MM.1S (cell line): ENCODE data around the gene CKLF.

Source experiments
- DNase-seq: peaks from one replicate; pipeline ENCODE4 v3.0.0-alpha.2; 2015
- H2AFZ ChIP-seq: fragments of 300-600 bp; sonication (generic); 2 replicates; pipeline ENCODE4 v1.6.0; 2016; ENCODE audit warnings: antibody characterized with exemption, low read length
- H3F3A ChIP-seq: fragments of 300-600 bp; sonication (generic); 2 replicates; pipeline ENCODE4 v1.6.1; 2016; ENCODE audit warnings: mild to moderate bottlenecking, antibody characterized with exemption, low read length, moderate library complexity, mixed read lengths; ENCODE audit not compliant: insufficient read depth
- H3K27ac ChIP-seq: fragments of 300-600 bp; sonication (generic); 2 replicates; pipeline ENCODE4 v1.5.1; 2016; ENCODE audit warnings: mild to moderate bottlenecking, low read length
- H3K27me3 ChIP-seq: fragments of 300-600 bp; sonication (generic); replicated peaks from 2 replicates; pipeline ENCODE4 v1.6.0; 2016; ENCODE audit warnings: low read length; ENCODE audit not compliant: insufficient read depth
- H3K36me3 ChIP-seq: fragments of 300-600 bp; sonication (generic); replicated peaks from 2 replicates; pipeline ENCODE4 v1.6.1; 2016; ENCODE audit warnings: mild to moderate bottlenecking, low read length, mixed read lengths; ENCODE audit not compliant: insufficient read depth
- H3K4me1 ChIP-seq: fragments of 300-600 bp; sonication (generic); 2 replicates; pipeline ENCODE4 v1.6.1; 2016; ENCODE audit warnings: low read length, mixed read lengths
- H3K4me2 ChIP-seq: fragments of 300-600 bp; sonication (generic); 2 replicates; pipeline ENCODE4 v1.6.0; 2016; ENCODE audit warnings: low read depth, low read length
- H3K4me3 ChIP-seq: fragments of 300-600 bp; sonication (generic); 2 replicates; pipeline ENCODE4 v1.5.1; 2016; ENCODE audit warnings: low read length, mixed read lengths
- H3K79me2 ChIP-seq: fragments of 300-600 bp; sonication (generic); 2 replicates; pipeline ENCODE4 v1.6.1; 2016; ENCODE audit warnings: mixed run types, low read length, mixed read lengths
- H3K9ac ChIP-seq: fragments of 300-600 bp; sonication (generic); 2 replicates; pipeline ENCODE4 v1.6.1; 2016; ENCODE audit warnings: low read length, mixed read lengths
- H3K9me2 ChIP-seq: fragments of 300-600 bp; sonication (generic); replicated peaks from 2 replicates; pipeline ENCODE4 v1.6.1; 2016; ENCODE audit warnings: mild to moderate bottlenecking, low read length, mixed read lengths; ENCODE audit not compliant: insufficient read depth
- H3K9me3 ChIP-seq: fragments of 300-600 bp; sonication (generic); replicated peaks from 2 replicates; pipeline ENCODE4 v1.6.1; 2016; ENCODE audit warnings: mild to moderate bottlenecking, low read length, mixed read lengths; ENCODE audit not compliant: insufficient read depth
- H4K20me1 ChIP-seq: fragments of 300-600 bp; sonication (generic); 2 replicates; pipeline ENCODE4 v1.6.1; 2016; ENCODE audit warnings: mild to moderate bottlenecking, low read length, moderate library complexity, mixed read lengths; ENCODE audit not compliant: insufficient read depth
- EZH2 ChIP-seq: fragments of 300-600 bp; sonication (generic); optimal IDR thresholded peaks from 2 replicates; pipeline ENCODE3; 2017; ENCODE audit warnings: low read depth, mild to moderate bottlenecking, antibody characterized with exemption, low read length, mixed read lengths
- EZH2phosphoT487 ChIP-seq: fragments of 300-600 bp; sonication (generic); IDR thresholded peaks from 2 replicates; pipeline ENCODE4 v1.6.1; 2018; ENCODE audit warnings: antibody characterized with exemption, low read length
- TF ChIP-seq, protein P1 (sequence below): fragments of 300-600 bp; sonication (generic); IDR thresholded peaks from 2 replicates; pipeline ENCODE4 v1.5.1; 2016; ENCODE audit warnings: antibody characterized with exemption, low read length, mixed read lengths

Gene CKLF

DNA sequence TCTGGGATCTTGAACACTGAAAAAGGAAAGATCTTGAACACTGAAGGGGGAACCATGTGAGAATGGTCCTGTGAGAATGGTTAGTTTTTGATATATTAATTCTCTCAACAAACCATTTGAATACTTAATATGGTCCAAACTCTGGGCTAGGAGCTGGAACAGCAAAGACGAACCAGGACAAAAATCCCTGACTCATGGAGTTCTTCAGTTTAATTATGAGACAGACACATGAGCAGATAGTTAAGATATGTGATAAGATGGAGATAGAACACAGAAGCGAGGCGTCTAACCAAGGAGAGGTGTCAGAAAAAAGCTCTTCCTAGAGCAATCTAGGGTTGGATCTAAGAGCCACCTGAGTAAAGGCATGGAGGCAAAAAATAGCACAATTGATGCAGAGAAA is 1.6 kb downstream of the CKLF start:
- peaks cover 56% of the 10 kb centered on the region for H3K4me1 ChIP-seq
- H3K79me2 ChIP-seq, result peaks cover 66% of the 10 kb centered on the region

DNA sequence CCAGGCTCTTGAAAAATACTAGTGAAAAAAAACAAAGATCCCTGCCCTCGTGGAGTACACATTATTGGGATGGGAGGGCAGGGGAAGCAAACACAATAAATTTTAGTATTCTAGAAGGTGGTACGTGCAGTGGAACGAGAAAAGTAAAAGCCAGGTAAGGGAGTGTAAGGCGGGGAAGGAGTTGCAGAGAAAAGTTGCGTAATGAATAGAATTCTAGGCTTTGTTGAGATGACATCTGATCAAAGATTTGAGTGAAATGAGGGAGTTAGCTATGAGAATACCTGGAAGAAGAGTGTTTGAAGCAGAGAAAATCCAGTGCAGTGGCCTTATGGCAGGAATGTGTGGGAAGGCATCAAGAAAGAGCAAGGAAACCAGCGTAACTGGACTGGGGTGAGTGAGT is 2.1 kb downstream of the CKLF start:
- Histone ChIP-seq H3F3A (peaks cover 29% of the 10 kb centered on the region), H3K9ac (no peak overlapping the region), H4K20me1 (peaks cover 10% of the 10 kb centered on the region; the same call in 1 of the 2 replicates), H3K4me3 (0 out of 2 replicates have a peak overlapping the region, but pooled peaks have one; percentile 83), H3K27me3 (no peaks in the 10 kb centered on the region), H3K27ac (no peak overlapping the region), H3K79me2 (peaks cover 71% of the 10 kb centered on the region), H3K9me3 (no peaks in the 10 kb centered on the region), H3K9me2 (no peaks in the 10 kb centered on the region), H3K36me3 (0 out of 2 replicates have a peak, but pooled peaks cover 9% of the 10 kb centered on the region), H2AFZ (no peak overlapping the region), H3K4me2 (peak overlapping the region; percentile 86), H3K4me1 (peaks cover 53% of the 10 kb centered on the region)
- DNase-seq, result no peak
- TF ChIP-seq EZH2 (no peak), EZH2phosphoT487 (no peak)
- TF ChIP-seq, protein P1, sequence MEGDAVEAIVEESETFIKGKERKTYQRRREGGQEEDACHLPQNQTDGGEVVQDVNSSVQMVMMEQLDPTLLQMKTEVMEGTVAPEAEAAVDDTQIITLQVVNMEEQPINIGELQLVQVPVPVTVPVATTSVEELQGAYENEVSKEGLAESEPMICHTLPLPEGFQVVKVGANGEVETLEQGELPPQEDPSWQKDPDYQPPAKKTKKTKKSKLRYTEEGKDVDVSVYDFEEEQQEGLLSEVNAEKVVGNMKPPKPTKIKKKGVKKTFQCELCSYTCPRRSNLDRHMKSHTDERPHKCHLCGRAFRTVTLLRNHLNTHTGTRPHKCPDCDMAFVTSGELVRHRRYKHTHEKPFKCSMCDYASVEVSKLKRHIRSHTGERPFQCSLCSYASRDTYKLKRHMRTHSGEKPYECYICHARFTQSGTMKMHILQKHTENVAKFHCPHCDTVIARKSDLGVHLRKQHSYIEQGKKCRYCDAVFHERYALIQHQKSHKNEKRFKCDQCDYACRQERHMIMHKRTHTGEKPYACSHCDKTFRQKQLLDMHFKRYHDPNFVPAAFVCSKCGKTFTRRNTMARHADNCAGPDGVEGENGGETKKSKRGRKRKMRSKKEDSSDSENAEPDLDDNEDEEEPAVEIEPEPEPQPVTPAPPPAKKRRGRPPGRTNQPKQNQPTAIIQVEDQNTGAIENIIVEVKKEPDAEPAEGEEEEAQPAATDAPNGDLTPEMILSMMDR, result no peak

More for the DNA sequence above, 1.6 kb downstream of the CKLF start:
- Histone ChIP-seq H2AFZ (no peak overlapping the region), H3K4me3 (peak overlapping the region; percentile 83), H4K20me1 (peaks cover 10% of the 10 kb centered on the region; the same call in 1 of the 2 replicates), H3F3A (peaks cover 34% of the 10 kb centered on the region), H3K9me3 (no peaks in the 10 kb centered on the region), H3K9me2 (no peaks in the 10 kb centered on the region), H3K27me3 (no peaks in the 10 kb centered on the region), H3K9ac (peak overlapping the region; percentile 74; the same call in 1 of the 2 replicates), H3K27ac (peak overlapping the region; percentile 81; the same call in 1 of the 2 replicates), H3K4me2 (peak overlapping the region; percentile 86), H3K36me3 (0 out of 2 replicates have a peak, but pooled peaks cover 9% of the 10 kb centered on the region)
- DNase-seq, result no peak
- TF ChIP-seq EZH2 (no peak), EZH2phosphoT487 (no peak)
- TF ChIP-seq, protein P1, result no peak

DNA sequence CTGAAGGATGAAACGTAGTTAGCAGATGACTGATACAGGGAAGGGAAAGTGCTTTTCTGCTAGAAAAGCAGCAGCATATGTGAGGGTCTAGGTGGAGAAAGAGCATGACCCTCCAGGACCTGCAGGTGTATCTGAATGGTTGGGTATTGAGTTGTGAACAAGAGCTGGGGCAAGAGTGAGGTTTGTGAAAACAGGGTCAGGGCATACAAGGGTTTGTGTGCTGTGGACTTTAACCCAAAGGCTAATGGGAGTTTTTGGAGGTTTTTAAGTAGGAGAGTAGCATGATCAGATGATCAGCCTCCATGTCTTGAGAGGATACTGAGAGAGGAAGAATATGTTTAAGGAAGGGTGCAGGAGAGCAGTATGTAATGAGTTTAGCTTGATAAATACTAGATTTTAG is 7.7 kb downstream of the CKLF start:
- H3K36me3 ChIP-seq, result peaks cover 25% of the 10 kb centered on the region
- DNase-seq, result no peak
- no peaks in the 10 kb centered on the region for H3K27me3 ChIP-seq
- H3K9me2 ChIP-seq, result no peaks in the 10 kb centered on the region
- H2AFZ ChIP-seq, result no peak overlapping the region
- TF ChIP-seq EZH2phosphoT487, result no peak
- TF ChIP-seq, protein P1, result no peak
- H3K79me2 ChIP-seq, result peaks cover 97% of the 10 kb centered on the region
- no peak overlapping the region for H3K27ac ChIP-seq
- H3F3A ChIP-seq, result no peaks in the 10 kb centered on the region; the same call in 1 of the 2 replicates
- H3K9me3 ChIP-seq, result no peaks in the 10 kb centered on the region
- H3K4me1 ChIP-seq, result peaks cover 17% of the 10 kb centered on the region
- H3K4me2 ChIP-seq, result no peak overlapping the region
- peaks cover 10% of the 10 kb centered on the region; the same call in 1 of the 2 replicates for H4K20me1 ChIP-seq
- H3K9ac ChIP-seq, result no peak overlapping the region
- H3K4me3 ChIP-seq, result no peak overlapping the region
